Neural progenitor cell (in vitro differentiated cells): ENCODE measurements around the gene CTIF.

ENCODE experiments used
- CTCF ChIP-seq: fragments of 200-600 bp; sonication (generic); IDR thresholded peaks from 2 replicates; pipeline ENCODE4 v1.5.1; 2017; ENCODE audit warnings: antibody characterized with exemption, mild to moderate bottlenecking
- EZH2 ChIP-seq: fragments of 200-600 bp; sonication (generic); IDR thresholded peaks from 2 replicates; pipeline ENCODE4 v1.6.1; 2017; ENCODE audit warnings: antibody characterized with exemption, mild to moderate bottlenecking, moderate library complexity

GRCh38 chr18:48899558-48900174 is 360.8 kb downstream of the CTIF start:
- TF ChIP-seq CTCF (no peak), EZH2 (no peak)
